Measurements from ENCODE around the gene ARHGEF39. TPM values are rescaled to one million over a fixed set of nuclear protein-coding genes. Genes with fewer than 3 reads are reported as not detected.

Gene ARHGEF39
- total RNA-seq, 4 donors from 2014 or later = 0.52 to 2.2 (median 0.81) TPM

- 82% methylated on average over 8 of the region's 21 CpGs; no CpG with 5 or more reads in 1 of the 2 donors for WGBS, 2 donors (ENCODE audit: low coverage in 1 of 2)
- ATAC-seq = no peak
Observed at GRCh38 chr9:35711501-35712428, 46.8 kb upstream of the ARHGEF39 start.

GRCh38 chr9:35710818-35711500 lies 46.0 kb upstream of the ARHGEF39 start:
- Histone ChIP-seq H3K36me3 (peaks cover 15 to 100% of the 10 kb centered on the region in 2 donors), H3K4me1 (peaks cover 0 to 18% (median 0%) of the 10 kb centered on the region in 3 donors), H3K27ac (peak overlapping the region in 3 of 4 donors; percentile 34 to 98 (median 97)), H3K4me3 (no peak overlapping the region), H3K27me3 (no peaks in the 10 kb centered on the region), H3K9me3 (no peaks in the 10 kb centered on the region)
- no peak for ATAC-seq
- 56% methylated on average over 5 of the region's 7 CpGs; no CpG with 5 or more reads in 1 of the 2 donors for WGBS, 2 donors (ENCODE audit: low coverage in 1 of 2)
- TF ChIP-seq CTCF (IDR thresholded peaks at IDR 0.05) (no peak), POLR2AphosphoS5 (IDR thresholded peaks at IDR 0.05) (no peak), POLR2A (IDR thresholded peaks at IDR 0.05) (no peak), EP300 (IDR thresholded peaks at IDR 0.05) (no peak)

More at GRCh38 chr9:35711501-35712428, 46.8 kb upstream of the ARHGEF39 start:
- Histone ChIP-seq H3K4me1 (peaks cover 0 to 26% (median 0%) of the 10 kb centered on the region in 3 donors), H3K27ac (peak overlapping the region in 3 of 4 donors; percentile 34 to 98 (median 97)), H3K36me3 (peaks cover 12 to 100% of the 10 kb centered on the region in 2 donors), H3K27me3 (no peaks in the 10 kb centered on the region), H3K9me3 (no peaks in the 10 kb centered on the region), H3K4me3 (no peak overlapping the region)
- no peak for TF ChIP-seq CTCF (IDR thresholded peaks at IDR 0.05)
- no peak for TF ChIP-seq POLR2AphosphoS5 (IDR thresholded peaks at IDR 0.05)
- TF ChIP-seq POLR2A (IDR thresholded peaks at IDR 0.05) = no peak
- TF ChIP-seq EP300 (IDR thresholded peaks at IDR 0.05) = no peak

- Histone ChIP-seq H3K4me1 (no peaks in the 10 kb centered on the region), H3K36me3 (peaks cover 13 to 100% of the 10 kb centered on the region in 2 donors), H3K9me3 (no peaks in the 10 kb centered on the region), H3K4me3 (no peak overlapping the region), H3K27me3 (no peaks in the 10 kb centered on the region), H3K27ac (peak overlapping the region in 3 of 4 donors; percentile 96 to 99 (median 98))
- TF ChIP-seq POLR2AphosphoS5 (IDR thresholded peaks at IDR 0.05) (no peak), POLR2A (IDR thresholded peaks at IDR 0.05) (no peak)
- no CpG with 5 or more reads among the region's 4 CpGs for WGBS, 2 donors (ENCODE audit: low coverage in 1 of 2)
- no peak for ATAC-seq
Observed at GRCh38 chr9:35708146-35708545, 43.2 kb upstream of the ARHGEF39 start.

- TF ChIP-seq POLR2A (IDR thresholded peaks at IDR 0.05) (no peak), CTCF (IDR thresholded peaks at IDR 0.05) (no peak), EP300 (IDR thresholded peaks at IDR 0.05) (no peak), POLR2AphosphoS5 (IDR thresholded peaks at IDR 0.05) (no peak)
- ATAC-seq = no peak
- no peaks in the 10 kb centered on the region for H3K27me3 ChIP-seq
- no CpG with 5 or more reads among the region's 10 CpGs for WGBS, 2 donors (ENCODE audit: low coverage in 1 of 2)
- H3K9me3 ChIP-seq = no peaks in the 10 kb centered on the region
- no peaks in the 10 kb centered on the region for H3K4me1 ChIP-seq
- H3K4me3 ChIP-seq = no peak overlapping the region
- H3K36me3 ChIP-seq = peaks cover 13 to 100% of the 10 kb centered on the region in 2 donors
- peak overlapping the region in 3 of 4 donors; percentile 96 to 99 (median 98) for H3K27ac ChIP-seq
Observed at GRCh38 chr9:35706951-35707350, 42.0 kb upstream of the ARHGEF39 start.

GRCh38 chr9:35705836-35706430 lies 40.9 kb upstream of the ARHGEF39 start:
- H3K27me3 ChIP-seq = no peaks in the 10 kb centered on the region
- TF ChIP-seq EP300 (IDR thresholded peaks at IDR 0.05) = no peak
- no peak for TF ChIP-seq CTCF (IDR thresholded peaks at IDR 0.05)
- no peak for TF ChIP-seq POLR2A (IDR thresholded peaks at IDR 0.05)
- no peak for TF ChIP-seq POLR2AphosphoS5 (IDR thresholded peaks at IDR 0.05)
- ATAC-seq = no peak
- H3K36me3 ChIP-seq = peaks cover 13 to 100% of the 10 kb centered on the region in 2 donors
- H3K4me1 ChIP-seq = no peaks in the 10 kb centered on the region
- H3K9me3 ChIP-seq = no peaks in the 10 kb centered on the region
- no peak overlapping the region for H3K4me3 ChIP-seq
- WGBS, 2 donors (ENCODE audit: low coverage in 1 of 2) = 92% methylated on average over 2 of the region's 7 CpGs; no CpG with 5 or more reads in 1 of the 2 donors
- H3K27ac ChIP-seq = peak overlapping the region in 3 of 4 donors; percentile 96 to 99 (median 98)
